Panc1 (cell line): ENCODE data around the gene RNF144B. TPM values are rescaled to one million over a fixed set of nuclear protein-coding genes. Genes with fewer than 3 reads are reported as not detected.
"Not testable (repeated sequence)": the region's sequence is repeated elsewhere in the genome, so short reads cannot be mapped to it uniquely, and the experiment has no call there.

Experiments
- ATAC-seq: fragments of 200-7000 bp; cut with Tn5 transposase; 2 replicates; pipeline ENCODE4 v1.9.1; 2020; ENCODE audit warnings: mild to moderate bottlenecking, moderate library complexity
- BruUV-seq: library from RNA; stranded (reverse); fragments of 400-500 nt; replicated peaks from 2 replicates; lab custom pipeline; 2021; lab: Mats Ljungman, UMichigan
- CTCF ChIA-PET: fragments of 300-600 bp; sonication (Branson Sonifier 250); formaldehyde crosslinking; loops from one replicate; lab custom pipeline; 2022; ENCODE audit warnings: antibody characterized with exemption; lab: Charles Lee
- POLR2A ChIA-PET: fragments of 300-600 bp; sonication (Branson Sonifier 250); formaldehyde crosslinking; loops from one replicate; lab custom pipeline; 2022; ENCODE audit warnings: antibody characterized with exemption; lab: Charles Lee
- DNase-seq: peaks from one replicate; pipeline ENCODE4 v3.0.0-alpha.2; 2010; ENCODE audit warnings: low read depth, low spot score
- H3K27ac ChIP-seq: 2 replicates; pipeline ENCODE4 v1.5.1; 2011; ENCODE audit warnings: mild to moderate bottlenecking, low read length, inconsistent platforms
- H3K27me3 ChIP-seq: fragments of 200-500 bp; sonication (Bioruptor generic); 2 replicates; pipeline ENCODE4 v1.6.0; 2014; ENCODE audit warnings: low read length, inconsistent platforms; ENCODE audit not compliant: control insufficient read depth, insufficient read depth
- H3K36me3 ChIP-seq: fragments of 200-500 bp; sonication (Bioruptor generic); 2 replicates; pipeline ENCODE4 v1.5.1; 2014; ENCODE audit warnings: inconsistent platforms, mild to moderate bottlenecking, low read length, moderate library complexity; ENCODE audit not compliant: control insufficient read depth, insufficient read depth
- H3K4me1 ChIP-seq: 2 replicates; pipeline ENCODE4 v1.5.1; 2011; ENCODE audit warnings: inconsistent platforms, mild to moderate bottlenecking, low read length, moderate library complexity; ENCODE audit not compliant: control insufficient read depth, insufficient read depth
- H3K4me3 ChIP-seq, 2 experiments: 2 replicates each; pipeline ENCODE4 v1.5.1; 2011 to 2012; ENCODE audit warnings: low read depth in 2 of 2, low read length in 2 of 2, mild to moderate bottlenecking in 2 of 2, inconsistent platforms in 1 of 2, moderate library complexity in 1 of 2
- H3K9me3 ChIP-seq: fragments of 200-500 bp; sonication (Bioruptor generic); 2 replicates; pipeline ENCODE4 v1.5.1; 2014; ENCODE audit warnings: low read depth, mild to moderate bottlenecking, inconsistent platforms, low read length, moderate library complexity; ENCODE audit not compliant: control insufficient read depth, insufficient read depth
- POLR2AphosphoS5 ChIP-seq: IDR thresholded peaks from 2 replicates; pipeline ENCODE4 v1.6.1; 2012; ENCODE audit warnings: mild to moderate bottlenecking, low read depth, low read length, moderate library complexity
- SIN3A ChIP-seq: IDR thresholded peaks from 2 replicates; pipeline ENCODE4 v1.6.1; 2012; ENCODE audit warnings: low read depth, mild to moderate bottlenecking, low read length, moderate library complexity, borderline replicate concordance; ENCODE audit not compliant: insufficient read depth
- TCF7L2 ChIP-seq: IDR thresholded peaks from 2 replicates; pipeline ENCODE4 v1.6.1; 2011; ENCODE audit warnings: mild to moderate bottlenecking, low read depth, low read length, inconsistent platforms
- in situ Hi-C: cut with HindIII; loops from 2 replicates; pipeline ENCODE4 v1.10.0; 2016; ENCODE audit warnings: low sequenced_read_pairs, low pct_unique_long_range_greater_than_20kb
- intact Hi-C: fragments of 100-400 bp; cut with micrococcal nuclease; formaldehyde crosslinking; loops from one replicate; pipeline ENCODE4 v1.10.0; 2022; ENCODE audit not compliant: unreplicated experiment
- total RNA-seq: library from RNA; stranded (reverse); gene quantifications from one replicate; pipeline ENCODE4 v1.2.1, GENCODE V29; 2021; ENCODE audit not compliant: unreplicated experiment
- TF ChIP-seq, protein P1 (sequence below), 2 experiments: IDR thresholded peaks; 2 replicates each; pipeline ENCODE4 v1.6.1; 2011 to 2012; ENCODE audit warnings: low read depth in 2 of 2, control low read depth in 1 of 2, low read length in 1 of 2, mild to moderate bottlenecking in 1 of 2, moderate library complexity in 1 of 2; ENCODE audit not compliant: insufficient read depth in 1 of 2
- TF ChIP-seq, protein P2 (sequence below): fragments of 450-650 bp; IDR thresholded peaks from 2 replicates; pipeline ENCODE4 v1.5.1; 2017; ENCODE audit warnings: mild to moderate bottlenecking

The RNF144B gene
- total RNA-seq, 1 experiment from 2014 or later, result 5.6 TPM

DNA sequence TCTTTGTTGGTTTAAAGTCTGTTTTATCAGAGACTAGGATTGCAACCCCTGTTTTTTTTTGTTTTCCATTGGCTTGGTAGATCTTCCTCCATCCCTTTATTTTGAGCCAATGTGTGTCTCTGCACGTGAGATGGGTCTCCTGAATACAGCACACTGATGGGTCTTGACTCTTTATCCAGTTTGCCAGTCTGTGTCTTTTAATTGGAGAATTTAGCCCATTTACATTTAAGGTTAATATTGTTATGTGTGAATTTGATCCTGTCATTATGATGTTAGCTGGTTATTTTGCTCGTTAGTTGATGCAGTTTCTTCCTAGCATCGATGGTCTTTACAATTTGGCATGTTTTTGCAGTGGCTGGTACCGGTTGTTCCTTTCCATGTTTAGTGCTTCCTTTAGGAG, 29.6 kb upstream of the RNF144B start:
- H3K4me1 ChIP-seq, H3K36me3 ChIP-seq, H3K9me3 ChIP-seq, in situ Hi-C loops, DNase-seq, intact Hi-C loops, H3K27me3 ChIP-seq, H3K4me3 ChIP-seq, BruUV-seq, H3K27ac ChIP-seq, ATAC-seq, POLR2A ChIA-PET, CTCF ChIA-PET: not testable (repeated sequence)

DNA sequence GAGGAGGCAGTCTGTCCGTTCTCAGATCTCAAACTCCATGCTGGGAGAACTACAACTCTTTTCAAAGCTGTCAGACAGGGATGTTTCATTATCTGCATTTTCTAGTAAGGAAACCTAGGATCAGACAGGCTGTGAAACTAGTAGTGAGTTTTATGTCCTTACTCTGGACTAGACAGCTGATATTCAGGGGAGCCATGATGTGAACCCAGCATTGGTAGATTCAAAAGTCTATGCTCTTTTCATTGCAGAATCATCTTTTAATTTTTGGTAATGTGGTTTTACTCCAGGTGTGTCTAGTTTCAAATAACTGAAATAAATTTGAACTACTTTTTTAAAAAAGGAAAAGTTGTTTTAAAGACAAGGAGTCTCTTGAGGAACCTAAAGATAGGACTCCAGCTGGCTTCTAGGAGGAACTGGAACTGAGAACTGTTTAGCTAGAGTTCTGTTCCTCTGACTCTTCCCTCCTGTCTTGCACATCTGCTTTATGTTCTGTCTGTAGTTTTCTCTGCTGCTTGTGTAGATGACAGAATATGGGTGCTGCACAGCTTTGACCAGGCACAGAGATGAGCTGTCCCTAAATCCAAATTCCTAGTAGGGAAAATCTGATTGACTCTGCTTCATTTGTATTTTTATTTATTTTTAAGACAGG, 27.8 kb upstream of the RNF144B start:
- H3K9me3 ChIP-seq, result no peaks in the 10 kb centered on the region
- intact Hi-C loops (no loop called here), in situ Hi-C loops (no loop called here)
- H3K27me3 ChIP-seq, result 0 out of 2 replicates have a peak, but pooled peaks cover 2% of the 10 kb centered on the region
- TF ChIP-seq, protein P1, sequence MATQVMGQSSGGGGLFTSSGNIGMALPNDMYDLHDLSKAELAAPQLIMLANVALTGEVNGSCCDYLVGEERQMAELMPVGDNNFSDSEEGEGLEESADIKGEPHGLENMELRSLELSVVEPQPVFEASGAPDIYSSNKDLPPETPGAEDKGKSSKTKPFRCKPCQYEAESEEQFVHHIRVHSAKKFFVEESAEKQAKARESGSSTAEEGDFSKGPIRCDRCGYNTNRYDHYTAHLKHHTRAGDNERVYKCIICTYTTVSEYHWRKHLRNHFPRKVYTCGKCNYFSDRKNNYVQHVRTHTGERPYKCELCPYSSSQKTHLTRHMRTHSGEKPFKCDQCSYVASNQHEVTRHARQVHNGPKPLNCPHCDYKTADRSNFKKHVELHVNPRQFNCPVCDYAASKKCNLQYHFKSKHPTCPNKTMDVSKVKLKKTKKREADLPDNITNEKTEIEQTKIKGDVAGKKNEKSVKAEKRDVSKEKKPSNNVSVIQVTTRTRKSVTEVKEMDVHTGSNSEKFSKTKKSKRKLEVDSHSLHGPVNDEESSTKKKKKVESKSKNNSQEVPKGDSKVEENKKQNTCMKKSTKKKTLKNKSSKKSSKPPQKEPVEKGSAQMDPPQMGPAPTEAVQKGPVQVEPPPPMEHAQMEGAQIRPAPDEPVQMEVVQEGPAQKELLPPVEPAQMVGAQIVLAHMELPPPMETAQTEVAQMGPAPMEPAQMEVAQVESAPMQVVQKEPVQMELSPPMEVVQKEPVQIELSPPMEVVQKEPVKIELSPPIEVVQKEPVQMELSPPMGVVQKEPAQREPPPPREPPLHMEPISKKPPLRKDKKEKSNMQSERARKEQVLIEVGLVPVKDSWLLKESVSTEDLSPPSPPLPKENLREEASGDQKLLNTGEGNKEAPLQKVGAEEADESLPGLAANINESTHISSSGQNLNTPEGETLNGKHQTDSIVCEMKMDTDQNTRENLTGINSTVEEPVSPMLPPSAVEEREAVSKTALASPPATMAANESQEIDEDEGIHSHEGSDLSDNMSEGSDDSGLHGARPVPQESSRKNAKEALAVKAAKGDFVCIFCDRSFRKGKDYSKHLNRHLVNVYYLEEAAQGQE (IDR thresholded peaks at IDR 0.05; ENCODE audit: insufficient read depth in 1 of 2, low read depth in 2 of 2, low read length in 1 of 2), result no peak
- TF ChIP-seq, protein P2, sequence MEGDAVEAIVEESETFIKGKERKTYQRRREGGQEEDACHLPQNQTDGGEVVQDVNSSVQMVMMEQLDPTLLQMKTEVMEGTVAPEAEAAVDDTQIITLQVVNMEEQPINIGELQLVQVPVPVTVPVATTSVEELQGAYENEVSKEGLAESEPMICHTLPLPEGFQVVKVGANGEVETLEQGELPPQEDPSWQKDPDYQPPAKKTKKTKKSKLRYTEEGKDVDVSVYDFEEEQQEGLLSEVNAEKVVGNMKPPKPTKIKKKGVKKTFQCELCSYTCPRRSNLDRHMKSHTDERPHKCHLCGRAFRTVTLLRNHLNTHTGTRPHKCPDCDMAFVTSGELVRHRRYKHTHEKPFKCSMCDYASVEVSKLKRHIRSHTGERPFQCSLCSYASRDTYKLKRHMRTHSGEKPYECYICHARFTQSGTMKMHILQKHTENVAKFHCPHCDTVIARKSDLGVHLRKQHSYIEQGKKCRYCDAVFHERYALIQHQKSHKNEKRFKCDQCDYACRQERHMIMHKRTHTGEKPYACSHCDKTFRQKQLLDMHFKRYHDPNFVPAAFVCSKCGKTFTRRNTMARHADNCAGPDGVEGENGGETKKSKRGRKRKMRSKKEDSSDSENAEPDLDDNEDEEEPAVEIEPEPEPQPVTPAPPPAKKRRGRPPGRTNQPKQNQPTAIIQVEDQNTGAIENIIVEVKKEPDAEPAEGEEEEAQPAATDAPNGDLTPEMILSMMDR, result no peak
- TF ChIP-seq TCF7L2 (no peak), POLR2AphosphoS5 (no peak), SIN3A (no peak)
- no peak overlapping the region for H3K27ac ChIP-seq
- POLR2A ChIA-PET, result no interaction called here
- BruUV-seq, result no TSS peak
- no peak overlapping the region for H3K4me3 ChIP-seq
- DNase-seq (no peak), ATAC-seq (no peak)
- H3K4me1 ChIP-seq, result no peaks in the 10 kb centered on the region
- CTCF ChIA-PET, result no interaction called here
- no peaks in the 10 kb centered on the region for H3K36me3 ChIP-seq

DNA sequence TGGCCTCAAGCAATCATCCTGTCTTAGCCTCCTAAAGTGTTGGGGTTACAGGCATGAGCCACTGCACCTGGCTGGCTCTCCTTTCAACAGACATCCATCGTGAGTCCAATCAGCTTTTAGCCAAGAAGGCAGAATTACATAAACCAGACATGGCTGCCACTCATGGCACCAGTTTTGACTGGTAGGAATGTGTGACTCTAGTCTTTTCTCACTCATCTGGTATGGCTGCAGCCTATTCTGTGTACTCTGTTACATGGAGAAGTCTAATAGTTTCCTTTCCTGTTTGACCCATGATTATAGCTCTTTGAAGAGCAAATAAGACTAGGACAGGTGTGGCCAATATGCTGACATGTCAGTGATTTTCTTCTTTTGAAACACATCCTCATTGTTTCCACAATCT, 27.0 kb upstream of the RNF144B start:
- DNase-seq, result no peak
- ChIA-PET POLR2A (no interaction called here), CTCF (no interaction called here)
- Histone ChIP-seq H3K27ac (no peak overlapping the region), H3K4me1 (no peaks in the 10 kb centered on the region), H3K36me3 (no peaks in the 10 kb centered on the region), H3K9me3 (no peaks in the 10 kb centered on the region), H3K4me3 (no peak overlapping the region), H3K27me3 (0 out of 2 replicates have a peak, but pooled peaks cover 2% of the 10 kb centered on the region)
- in situ Hi-C loops, result no loop called here
- TF ChIP-seq SIN3A (no peak), POLR2AphosphoS5 (no peak), TCF7L2 (no peak)
- TF ChIP-seq, protein P2, result no peak
- TF ChIP-seq, protein P1 (IDR thresholded peaks at IDR 0.05; ENCODE audit: insufficient read depth in 1 of 2, low read depth in 2 of 2, low read length in 1 of 2), result no peak
- BruUV-seq, result no TSS peak
- intact Hi-C loops, result no loop called here
- ATAC-seq, result no peak
